ENCODE data around the gene EVX2. TPM values are rescaled to one million over a fixed set of nuclear protein-coding genes. Genes with fewer than 3 reads are reported as not detected.
A peak's percentile ranks its signal among the peaks of the same experiment; 100 is the strongest.

Gene EVX2
- total RNA-seq, 1 experiment from 2014 or later = not detected

DNA sequence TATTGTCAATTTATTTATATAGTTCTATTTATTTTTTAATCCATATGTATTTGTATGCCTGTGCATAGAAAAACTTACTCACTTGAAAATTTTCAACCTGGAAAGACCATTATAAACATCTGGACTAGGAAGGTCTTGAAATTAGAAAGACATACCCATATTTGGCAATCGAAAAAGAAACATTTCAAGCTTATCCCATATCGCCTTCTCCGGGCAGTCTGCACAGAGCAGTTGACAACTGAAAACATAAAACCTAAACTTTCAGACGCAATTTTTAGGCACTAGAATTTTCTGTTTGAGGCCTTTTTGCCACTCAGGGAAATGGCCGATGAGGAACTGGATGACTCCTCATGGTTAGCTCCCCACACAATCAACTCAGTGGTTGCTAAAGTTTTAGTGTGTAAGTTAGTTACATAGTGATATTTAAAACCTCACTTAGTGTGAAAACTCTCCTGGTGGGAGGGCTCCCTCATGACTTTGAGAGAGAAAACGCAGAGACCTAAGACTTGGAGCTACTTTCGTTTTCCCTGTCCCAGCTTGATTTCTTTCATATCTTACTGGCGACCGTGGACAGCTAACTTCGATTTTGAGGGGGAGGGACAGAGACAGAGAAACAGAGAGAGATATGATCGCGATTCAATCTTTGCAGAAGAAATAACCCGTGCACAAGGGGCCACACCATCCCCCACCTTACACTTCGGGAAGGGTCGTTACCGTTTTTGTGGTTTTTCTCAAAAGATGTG is 12.7 kb upstream of the EVX2 start:
- DNase-seq (ENCODE audit: low read depth) = peak; percentile 69

DNA sequence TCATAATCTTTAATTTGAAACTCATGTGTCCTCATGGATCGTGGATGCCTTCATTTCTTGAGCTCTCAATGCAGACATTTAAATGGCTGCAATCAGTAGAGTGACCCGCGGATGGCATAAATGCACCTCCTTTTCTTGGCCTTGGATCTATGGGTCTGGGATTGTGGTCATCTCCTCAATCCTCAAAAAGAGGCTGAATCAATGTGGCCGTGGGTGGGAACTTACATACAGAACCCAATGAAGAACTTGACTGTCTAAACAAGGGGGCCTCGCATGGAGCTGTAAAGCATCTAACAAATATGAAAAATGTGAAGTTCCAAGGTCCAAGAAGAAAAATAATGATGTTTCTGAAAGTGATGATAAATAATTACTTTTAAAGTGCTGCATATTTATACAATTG is 11.7 kb upstream of the EVX2 start:
- DNase-seq (ENCODE audit: low read depth) = no peak

- DNase-seq (ENCODE audit: low read depth) = no peak
Observed at GRCh38 chr2:176094349-176094748, 10.6 kb upstream of the EVX2 start.

- DNase-seq (ENCODE audit: low read depth) = no peak
Observed at GRCh38 chr2:176093898-176094249, 10.1 kb upstream of the EVX2 start.

- DNase-seq (ENCODE audit: low read depth) = peak; percentile 67
Observed at GRCh38 chr2:176093145-176093897, 9.6 kb upstream of the EVX2 start.

- peak; percentile 72 for DNase-seq (ENCODE audit: low read depth)
Observed at GRCh38 chr2:176092270-176093144, 8.7 kb upstream of the EVX2 start, which contains the start of gene HOXD13. Gene HOXD13, plus strand, starts transcription at chr2:176092721. Its CDS starts 170 bp downstream, at chr2:176092891.

DNA sequence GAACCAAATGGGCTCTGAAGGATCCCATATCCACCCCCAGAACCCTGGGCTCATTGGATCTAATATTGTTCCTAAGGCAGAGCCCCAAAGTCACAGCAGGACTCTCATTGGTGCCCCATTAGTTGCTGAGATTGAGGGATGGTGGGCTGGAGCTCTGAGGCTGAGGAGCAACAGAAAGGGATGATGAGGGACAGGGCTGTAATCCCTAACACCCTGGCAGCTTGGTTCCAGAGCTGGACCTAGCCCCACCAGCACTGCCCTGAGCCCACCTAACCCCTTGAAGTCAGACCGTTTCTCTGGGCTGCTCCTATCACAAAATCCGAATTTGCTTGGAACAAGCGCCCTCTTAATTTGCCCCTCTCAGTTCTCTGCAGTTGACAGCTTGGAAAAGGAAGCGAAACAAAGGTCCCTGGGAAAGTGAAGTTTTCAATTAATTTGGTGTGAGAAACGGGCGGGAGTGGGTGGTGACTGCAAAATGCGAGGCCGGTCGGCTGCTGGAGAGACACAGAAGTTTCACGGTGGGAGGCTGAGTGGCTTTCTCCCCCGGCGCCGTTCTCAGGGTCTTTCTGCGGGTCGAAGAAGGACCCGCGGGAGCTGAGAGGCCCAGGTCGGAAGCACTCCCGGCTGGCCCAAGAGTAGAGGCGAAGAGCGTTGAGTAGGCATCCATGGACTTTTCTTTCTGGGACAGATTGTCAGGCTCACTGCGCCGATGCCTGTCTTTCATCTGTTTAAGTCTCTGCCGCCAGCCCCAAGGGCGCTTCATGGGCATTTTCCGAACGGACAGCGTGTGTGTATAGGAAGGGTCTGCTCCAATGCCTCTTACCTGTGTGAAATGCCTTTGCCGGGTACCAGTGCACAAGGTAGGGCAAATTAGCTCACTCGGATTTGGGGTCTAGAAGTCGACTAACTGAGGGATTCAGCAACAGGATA is 7.8 kb upstream of the EVX2 start:
- DNase-seq (ENCODE audit: low read depth) = no peak

- DNase-seq (ENCODE audit: low read depth) = no peak
Observed at GRCh38 chr2:176090862-176091261, 7.1 kb upstream of the EVX2 start.

- DNase-seq (ENCODE audit: low read depth) = no peak
Observed at GRCh38 chr2:176089843-176090395, 6.2 kb upstream of the EVX2 start.

- no peak for DNase-seq (ENCODE audit: low read depth)
Observed at GRCh38 chr2:176088937-176089842, 5.4 kb upstream of the EVX2 start.

DNA sequence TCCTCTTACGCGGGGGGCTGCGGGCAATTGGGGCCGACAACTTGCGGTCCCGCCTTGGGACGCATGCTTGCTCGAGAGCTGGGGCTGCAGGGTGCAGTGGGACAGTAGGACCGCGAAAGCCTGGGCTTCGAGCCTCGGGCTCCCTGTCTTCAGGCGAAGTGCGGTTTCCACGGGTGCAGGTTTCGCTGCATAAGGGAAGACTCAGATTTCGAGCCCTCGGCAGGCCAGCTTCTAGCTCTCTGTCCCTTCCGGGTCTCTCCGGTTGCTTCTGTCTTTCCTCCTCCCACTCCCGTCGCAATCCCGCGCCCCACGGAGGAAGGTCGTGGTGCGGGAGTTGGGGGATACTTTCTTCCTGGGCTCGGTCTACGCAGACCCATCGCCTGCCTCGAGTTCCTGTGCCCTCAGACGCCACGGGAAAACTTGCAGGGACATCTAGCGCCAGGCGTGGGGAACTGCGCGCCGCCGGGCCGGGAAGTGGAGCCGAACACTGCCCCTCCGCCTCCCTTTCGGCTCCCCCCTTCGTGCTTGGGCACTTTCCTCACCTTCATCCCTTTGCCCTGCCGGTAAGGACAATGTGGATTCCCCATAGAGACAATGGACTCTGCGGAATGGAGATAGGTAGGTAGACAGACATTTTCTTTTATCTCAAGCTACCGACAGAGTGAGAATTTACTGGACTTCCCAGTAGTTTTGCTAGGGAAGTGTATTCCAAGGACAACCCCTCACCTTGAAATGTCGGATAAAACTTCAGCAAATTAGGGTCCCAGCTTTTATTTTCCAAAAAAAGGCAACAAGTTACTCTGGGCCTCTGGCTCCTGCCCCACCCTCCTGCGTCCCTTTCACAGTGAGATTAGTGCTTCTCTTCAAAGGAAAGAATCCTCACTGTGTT is 4.5 kb upstream of the EVX2 start:
- peak; percentile 72 for DNase-seq (ENCODE audit: low read depth)

- no peak for DNase-seq (ENCODE audit: low read depth)
Observed at GRCh38 chr2:176087330-176088047, 3.7 kb upstream of the EVX2 start.

DNA sequence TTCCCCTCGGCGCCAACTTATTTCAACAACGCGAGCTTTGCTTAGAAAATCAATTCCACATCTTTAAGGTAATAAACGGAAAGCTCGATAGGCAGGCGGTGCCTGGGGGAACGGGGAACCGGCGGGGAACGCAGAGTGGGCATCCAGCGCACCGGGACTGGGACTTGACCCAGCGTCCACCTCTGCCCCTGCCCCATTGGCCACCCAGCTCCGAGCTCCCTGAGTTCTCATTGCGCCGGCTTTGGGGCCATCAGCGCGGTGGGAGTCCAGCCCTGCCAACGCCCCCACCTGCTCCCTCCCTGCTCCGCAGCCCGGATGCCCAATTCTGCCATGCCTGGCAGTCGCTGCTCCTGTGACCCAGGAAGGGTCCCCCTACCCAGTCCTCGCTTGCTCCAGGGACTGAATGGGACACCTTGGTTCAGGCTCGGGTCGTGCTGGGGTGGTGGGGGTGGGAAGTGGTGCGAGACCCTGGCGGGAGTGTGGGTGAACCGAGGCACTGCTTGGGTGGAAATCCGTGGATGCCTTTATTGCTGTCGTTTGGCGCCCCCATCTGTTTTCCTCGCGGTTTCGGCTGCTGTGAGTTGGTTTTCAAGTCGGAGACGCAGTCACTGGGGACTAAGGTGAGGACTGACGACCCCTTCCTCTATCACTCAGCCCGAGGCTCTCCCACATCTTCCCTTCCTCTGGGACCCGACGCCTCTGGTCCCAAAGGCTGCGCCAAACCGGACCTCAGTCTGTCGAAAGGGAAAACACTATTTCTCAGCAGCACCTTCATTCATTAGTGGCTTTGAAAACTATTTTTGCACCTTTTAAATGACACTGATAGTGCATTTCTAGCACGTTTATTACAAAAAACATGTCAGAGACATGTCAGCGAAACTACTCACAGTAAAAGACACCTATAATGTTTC is 2.4 kb upstream of the EVX2 start:
- DNase-seq (ENCODE audit: low read depth) = peak; percentile 63

DNA sequence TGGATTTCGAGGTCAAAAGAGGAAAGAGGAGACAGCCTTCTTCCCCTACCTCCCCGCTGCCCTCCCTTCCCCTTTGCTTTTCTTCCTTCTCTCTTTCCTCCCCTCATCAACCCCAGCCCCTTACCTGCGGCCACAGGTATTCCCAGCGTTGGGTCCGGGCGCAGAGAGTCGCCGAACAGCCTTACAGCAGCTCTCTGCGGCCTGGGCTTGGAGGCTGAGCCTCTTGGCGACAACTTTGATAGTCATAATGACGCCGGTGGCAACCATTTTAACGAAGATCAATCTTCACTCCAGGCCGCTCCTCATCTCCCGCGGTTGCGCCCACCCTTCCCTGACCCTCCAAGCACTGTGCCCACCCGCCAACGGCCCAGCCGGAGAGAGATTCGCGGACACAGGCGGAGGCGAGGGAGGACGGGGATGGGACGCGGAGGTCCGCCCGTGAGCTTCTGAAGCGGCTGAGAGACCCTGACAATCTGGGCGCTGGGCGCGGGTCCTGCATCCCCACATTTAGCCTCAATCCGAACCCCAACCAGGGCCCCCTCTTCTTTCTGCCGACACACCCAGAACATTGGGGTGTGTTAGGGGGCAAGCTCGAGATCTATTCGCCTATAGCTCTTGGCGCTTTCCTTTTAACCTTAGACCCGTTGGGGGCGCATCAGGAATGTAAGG is 1.5 kb upstream of the EVX2 start:
- no peak for DNase-seq (ENCODE audit: low read depth)

- DNase-seq (ENCODE audit: low read depth) = peak; percentile 30
Observed at GRCh38 chr2:176084611-176085119, 903 bp upstream of the EVX2 start.

All from Daoy (cell line).